ENCODE results near the gene PRR15L.
A peak's percentile ranks its signal among the peaks of the same experiment; 100 is the strongest.
"Not testable (repeated sequence)": the region's sequence is repeated elsewhere in the genome, so short reads cannot be mapped to it uniquely, and the experiment has no call there.

PRR15L gene

DNA sequence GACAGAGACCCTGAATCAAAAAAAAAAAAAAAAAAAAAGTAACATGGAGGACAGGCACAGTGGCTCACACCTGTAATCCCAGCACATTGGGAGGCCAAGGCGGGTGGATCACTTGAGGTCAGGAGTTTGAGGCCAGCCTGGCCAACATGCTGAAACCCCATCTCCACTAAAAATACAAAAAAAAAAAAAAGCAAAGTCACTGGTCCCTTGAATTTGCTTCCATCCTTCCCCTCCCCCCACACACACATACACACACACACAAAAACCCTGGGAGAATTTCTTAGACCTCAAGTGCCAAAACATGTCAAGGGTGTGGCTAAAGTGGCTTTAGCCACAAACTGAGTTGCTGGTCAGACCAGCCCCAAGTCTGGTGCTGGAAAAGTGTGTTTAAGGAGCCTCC is 30.8 kb upstream of the PRR15L start:
- DNase-seq, result not testable (repeated sequence)

DNA sequence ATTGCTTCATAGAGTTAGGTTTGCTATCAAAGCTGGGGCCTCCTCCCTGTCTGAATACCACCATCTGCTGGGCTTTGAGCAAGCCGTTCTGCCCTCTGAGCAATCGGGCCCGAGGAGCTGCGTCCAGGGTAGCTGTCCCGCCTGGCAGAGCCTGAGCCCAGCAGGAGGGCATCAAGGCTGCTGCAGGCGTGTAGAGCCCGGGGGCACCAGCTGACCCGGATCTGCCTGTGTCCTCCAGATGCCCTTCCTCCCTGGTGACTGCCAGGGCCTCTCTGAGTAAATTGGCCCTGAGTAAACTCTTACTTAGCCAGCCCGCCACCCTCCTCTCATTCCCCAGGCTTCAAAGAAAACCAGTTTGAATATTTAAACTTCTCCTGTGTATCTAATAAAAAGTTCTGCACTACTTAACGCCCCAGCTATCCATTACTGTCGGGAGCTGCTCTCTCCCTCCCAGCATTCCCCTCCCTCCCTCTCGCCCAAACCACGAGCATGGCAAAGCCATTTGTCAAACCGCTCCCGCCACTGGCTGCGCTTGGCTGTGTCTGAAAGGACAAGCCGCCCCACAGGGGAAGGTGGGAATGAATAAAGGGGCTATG is 29.7 kb upstream of the PRR15L start:
- no peak for DNase-seq

GRCh38 chr17:47986520-47986919 is 28.8 kb upstream of the PRR15L start:
- no peak for DNase-seq

GRCh38 chr17:47983492-47984223 is 26.0 kb upstream of the PRR15L start:
- DNase-seq, result peak; percentile 42

GRCh38 chr17:47982645-47983390 is 25.1 kb upstream of the PRR15L start:
- peak; percentile 44 for DNase-seq

GRCh38 chr17:47982091-47982617 is 24.5 kb upstream of the PRR15L start:
- no peak for DNase-seq

DNA sequence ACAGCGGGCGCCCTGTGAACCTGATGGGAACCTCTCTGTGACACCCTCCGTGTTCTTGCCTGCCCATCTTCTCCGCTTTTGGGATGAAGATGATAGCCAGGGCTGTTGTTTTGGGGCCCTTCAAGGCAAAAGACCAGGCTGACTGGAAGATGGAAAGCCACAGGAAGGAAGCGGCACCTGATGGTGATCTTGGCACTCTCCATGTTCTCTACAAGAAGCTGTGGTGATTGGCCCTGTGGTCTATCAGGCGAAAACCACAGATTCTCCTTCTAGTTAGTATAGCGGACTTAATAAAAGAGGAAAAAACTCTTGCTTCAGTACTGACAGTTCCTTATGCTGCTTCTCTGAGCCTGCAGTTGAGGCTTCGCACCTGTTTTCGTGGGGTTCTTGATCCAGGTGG is 23.8 kb upstream of the PRR15L start:
- DNase-seq, result no peak

DNA sequence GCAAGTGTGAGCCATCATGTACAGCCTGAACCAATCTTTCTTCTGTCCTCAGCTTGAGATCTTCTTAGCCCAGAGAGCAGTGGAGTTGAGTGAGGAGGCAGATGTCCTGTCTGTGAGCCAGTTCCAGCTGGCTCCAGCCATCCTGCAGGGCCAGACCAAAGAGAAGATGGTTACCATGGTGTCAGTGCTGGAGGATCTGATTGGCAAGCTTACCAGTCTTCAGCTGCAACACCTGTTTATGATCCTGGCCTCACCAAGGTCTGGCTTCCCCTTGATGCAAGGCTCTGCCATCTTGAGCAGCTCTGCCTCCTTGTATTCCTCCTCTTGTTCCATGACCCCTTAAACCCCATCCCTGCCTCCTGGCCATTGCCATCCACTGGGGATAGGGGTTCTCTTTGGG is 22.9 kb upstream of the PRR15L start:
- DNase-seq, result no peak

DNA sequence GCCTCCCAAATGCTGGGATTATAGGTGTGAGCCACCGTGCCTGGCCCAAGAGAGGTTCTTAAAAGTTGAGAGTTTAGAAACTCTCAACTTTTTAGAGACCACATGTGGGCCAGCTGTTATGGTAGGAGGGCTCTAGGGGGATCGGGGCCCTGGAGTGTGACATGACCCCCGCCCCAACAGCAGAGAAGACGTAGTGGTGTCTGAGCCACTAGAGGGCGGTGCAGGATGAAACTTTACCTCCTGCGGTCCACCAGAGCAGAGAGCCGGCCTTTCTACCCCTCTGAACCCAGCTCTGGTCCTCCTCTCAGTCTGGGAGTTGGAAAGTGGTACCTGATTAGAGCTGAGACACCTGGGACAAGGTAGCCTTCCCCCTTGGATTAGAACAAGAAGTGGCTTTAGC is 20.6 kb upstream of the PRR15L start:
- DNase-seq, result peak; percentile 52

DNA sequence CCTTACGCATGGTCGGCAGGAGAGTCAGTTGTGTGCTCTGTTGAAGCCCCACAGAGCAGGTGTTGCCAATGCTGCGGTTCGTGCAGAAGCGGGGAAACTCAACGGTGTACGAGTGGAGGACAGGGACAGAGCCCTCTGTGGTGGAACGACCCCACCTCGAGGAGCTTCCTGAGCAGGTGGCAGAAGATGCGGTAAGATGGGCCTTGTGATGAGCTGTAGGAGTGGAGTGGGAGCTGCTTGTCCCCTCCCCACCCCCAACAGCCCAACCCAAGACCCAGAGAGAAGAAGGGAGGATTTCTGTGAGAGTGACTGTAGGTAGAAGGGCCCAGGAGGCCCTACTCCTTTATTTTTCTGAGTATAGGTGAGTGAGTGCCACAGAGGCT is 18.1 kb upstream of the PRR15L start:
- DNase-seq, result no peak

- no peak for DNase-seq
These were observed 17.6 kb upstream of the PRR15L start for GRCh38 chr17:47975189-47975822.

GRCh38 chr17:47973541-47973940 is 15.9 kb upstream of the PRR15L start:
- DNase-seq, result no peak

DNA sequence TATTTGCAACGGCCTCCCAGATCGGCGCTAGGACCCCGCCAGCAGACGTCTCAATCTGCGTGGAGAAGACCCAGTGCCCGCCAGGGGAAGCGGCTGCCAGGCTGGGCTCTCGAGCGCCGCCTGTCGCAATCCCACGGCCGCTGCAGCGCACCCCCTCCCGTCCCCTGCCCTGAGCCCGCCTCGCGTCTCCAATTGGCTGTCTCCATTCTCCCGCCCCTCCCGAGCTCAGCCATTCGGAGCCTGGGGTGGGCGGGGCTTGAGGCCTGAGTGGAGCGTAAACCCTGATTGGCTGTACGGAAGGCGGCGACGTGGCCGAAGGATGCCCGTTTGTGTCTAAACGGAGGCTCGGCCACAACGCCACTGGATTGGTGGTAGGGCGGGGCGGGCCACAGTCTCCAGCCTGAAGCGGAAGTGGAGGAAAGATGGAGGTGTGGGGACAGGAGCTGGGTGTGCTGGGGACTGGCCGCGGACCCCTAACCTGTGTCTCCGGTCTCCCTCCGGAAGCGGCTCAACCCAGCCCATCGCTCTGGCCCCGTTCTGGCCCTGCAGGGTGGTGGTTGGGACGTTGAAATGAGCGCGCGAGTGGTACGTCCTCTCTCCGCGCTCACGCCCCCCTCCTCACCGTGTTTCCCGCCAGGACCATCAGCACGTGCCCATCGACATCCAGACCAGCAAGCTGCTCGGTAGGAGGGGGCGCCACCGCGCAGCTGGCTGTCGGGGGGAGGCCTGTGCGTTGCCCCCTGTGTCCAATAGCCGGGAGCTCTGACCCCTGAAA is 13.2 kb upstream of the PRR15L start, which contains the start of gene CDK5RAP3:
Gene CDK5RAP3, plus strand, starts transcription at position 389 of the 775 bp plus-strand sequence. Its CDS starts 34 bp downstream, at position 423.
- DNase-seq, result peak; percentile 100

DNA sequence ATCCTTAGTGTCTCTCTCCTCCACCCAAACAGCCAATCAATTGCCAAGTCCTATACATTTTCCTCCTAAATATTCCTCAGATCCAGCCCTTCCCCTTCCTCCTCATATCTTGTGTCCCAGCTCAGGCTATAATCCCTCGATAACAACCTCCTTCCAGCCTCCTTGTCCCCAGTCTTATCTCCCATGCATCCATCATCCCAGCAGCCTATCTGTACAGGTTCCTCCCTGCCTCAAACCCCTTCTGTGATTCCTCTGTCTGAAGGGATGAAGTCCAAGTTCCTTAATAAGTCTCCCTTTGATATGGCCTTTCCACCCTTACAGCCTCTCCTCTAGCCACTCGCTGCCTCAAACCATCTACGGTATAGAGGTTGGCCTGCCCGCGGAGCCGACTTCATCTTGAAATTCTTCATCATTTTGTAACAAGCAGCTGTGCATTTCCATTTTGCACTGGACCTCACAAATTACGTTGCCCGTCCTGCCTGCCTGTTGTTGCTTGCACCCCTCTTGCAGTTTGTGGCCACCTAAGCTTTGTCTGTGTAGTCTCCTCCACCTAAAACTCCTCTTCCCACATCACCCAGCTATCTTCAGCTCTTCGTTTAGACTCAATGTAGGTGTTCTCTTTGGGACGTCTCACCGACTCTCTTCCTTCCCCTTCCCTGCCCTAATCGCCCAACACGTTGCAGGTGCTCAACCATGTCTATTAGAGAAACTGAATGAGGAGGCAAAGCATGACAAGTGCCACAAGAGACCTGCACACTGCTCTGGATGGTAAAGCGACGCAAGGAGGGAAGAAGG is 12.4 kb upstream of the PRR15L start:
- DNase-seq, result no peak

DNA sequence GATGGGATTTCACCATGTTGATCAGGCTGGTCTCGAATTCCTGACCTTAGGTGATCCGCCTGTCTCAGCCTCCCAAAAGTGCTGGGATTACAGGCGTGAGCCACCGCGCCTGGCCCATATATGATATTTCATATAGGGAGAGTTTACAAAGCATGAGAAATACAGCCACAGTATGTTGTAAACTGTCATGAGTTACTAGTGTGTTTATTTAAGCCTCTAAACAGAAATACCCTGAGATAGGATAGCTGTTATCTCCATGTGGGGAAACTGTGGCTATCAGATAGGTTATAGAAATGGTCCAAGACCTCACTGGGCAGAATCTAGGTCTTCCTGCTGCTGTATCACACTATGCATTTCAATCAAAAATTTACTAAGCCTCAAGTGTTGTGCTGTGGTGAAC is 11.2 kb upstream of the PRR15L start:
- DNase-seq, result no peak

GRCh38 chr17:47967607-47968252 is 10.0 kb upstream of the PRR15L start:
- no peak for DNase-seq

- DNase-seq, result no peak
These were observed 8.4 kb upstream of the PRR15L start for GRCh38 chr17:47966079-47966519.

GRCh38 chr17:47964856-47965255 is 7.2 kb upstream of the PRR15L start:
- DNase-seq, result no peak

DNA sequence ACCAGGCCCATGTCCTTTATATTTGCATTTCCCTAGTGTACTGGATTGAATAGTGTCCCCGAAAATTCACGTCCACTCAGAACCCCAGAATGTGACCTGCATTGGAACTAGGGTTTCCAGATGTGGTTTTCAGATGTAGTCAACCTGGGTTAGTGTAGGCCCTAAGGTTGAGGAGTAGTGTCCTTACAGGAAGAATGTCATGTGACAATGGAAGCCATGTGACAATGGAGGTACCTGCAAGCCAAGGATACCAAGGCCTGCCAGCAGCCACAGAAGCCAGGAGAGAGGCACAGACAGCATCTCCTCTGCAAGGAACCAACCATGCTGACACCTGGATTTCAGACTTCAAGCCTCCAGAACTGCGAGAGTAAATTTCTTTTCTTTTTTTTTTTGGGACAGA is 5.2 kb upstream of the PRR15L start:
- no peak for DNase-seq

- DNase-seq, result no peak
These were observed 3.7 kb upstream of the PRR15L start for GRCh38 chr17:47961406-47961805.

Measured in inflammatory macrophage treated with lipopolysaccharide for 4 hours (primary cell).